WTC11 (cell line): Measurements from ENCODE around the gene SFXN1. TPM values are rescaled to one million over a fixed set of nuclear protein-coding genes. Genes with fewer than 3 reads are reported as not detected.

Experiments used
- ATAC-seq: fragments of 200-7000 bp; cut with Tn5 transposase; 2 replicates; pipeline ENCODE4 v1.10.0; 2021; ENCODE audit warnings: mild to moderate bottlenecking, moderate library complexity
- CTCF ChIA-PET: fragments of 300-600 bp; sonication (Branson Sonifier 250); formaldehyde crosslinking; loops from one replicate; lab custom pipeline; 2021; ENCODE audit warnings: antibody characterized with exemption; lab: Charles Lee
- POLR2A ChIA-PET: fragments of 350-600 bp; sonication (Branson Sonifier 250); formaldehyde crosslinking; loops from one replicate; lab custom pipeline; 2021; ENCODE audit warnings: antibody characterized with exemption; lab: Charles Lee
- DNase-seq: peaks from one replicate; pipeline ENCODE4 v3.0.0; 2021; ENCODE audit warnings: low spot score
- H3K27ac Mint-ChIP-seq: 2 replicates; pipeline ENCODE4 v1.8.0; 2021; ENCODE audit warnings: mixed read lengths
- H3K27me3 Mint-ChIP-seq: 2 replicates; pipeline ENCODE4 v1.8.0; 2021; ENCODE audit warnings: low read depth, mild to moderate bottlenecking, moderate library complexity, mixed read lengths
- H3K36me3 Mint-ChIP-seq: 2 replicates; pipeline ENCODE4 v1.8.0; 2021; ENCODE audit warnings: mixed read lengths
- H3K4me1 Mint-ChIP-seq: 2 replicates; pipeline ENCODE4 v1.8.0; 2022; ENCODE audit warnings: mixed read lengths
- H3K4me3 Mint-ChIP-seq: 2 replicates; pipeline ENCODE4 v1.8.0; 2021; ENCODE audit warnings: mild to moderate bottlenecking, moderate library complexity, mixed read lengths
- H3K9me3 Mint-ChIP-seq: 2 replicates; pipeline ENCODE4 v1.8.0; 2021; ENCODE audit warnings: mixed read lengths
- AFF4 ChIP-seq: sonication (generic); formaldehyde crosslinking; IDR thresholded peaks from 2 replicates; pipeline ENCODE4 v1.8.1; 2023; ENCODE audit warnings: mild to moderate bottlenecking, missing genetic modification reagents, borderline replicate concordance
- ATF1 ChIP-seq: sonication (generic); formaldehyde crosslinking; IDR thresholded peaks from 2 replicates; pipeline ENCODE4 v1.8.1; 2023; ENCODE audit warnings: mild to moderate bottlenecking, moderate library complexity, missing genetic modification reagents
- ATF2 ChIP-seq: sonication (generic); formaldehyde crosslinking; IDR thresholded peaks from 2 replicates; pipeline ENCODE4 v1.8.1; 2022; ENCODE audit warnings: low read depth, missing genetic modification reagents, borderline replicate concordance
- E2F4 ChIP-seq: sonication (generic); formaldehyde crosslinking; IDR thresholded peaks from 2 replicates; pipeline ENCODE4 v1.8.1; 2022; ENCODE audit warnings: low read depth, mild to moderate bottlenecking, moderate library complexity, missing genetic modification reagents, borderline replicate concordance
- EMX1 ChIP-seq: fragments of 250-450 bp; sonication (Bioruptor Pico); IDR thresholded peaks from 2 replicates; pipeline ENCODE4 v1.8.0; 2021; ENCODE audit warnings: mild to moderate bottlenecking
- ETV6 ChIP-seq: sonication (generic); formaldehyde crosslinking; IDR thresholded peaks from 2 replicates; pipeline ENCODE4 v1.8.1; 2022; ENCODE audit warnings: mild to moderate bottlenecking, missing genetic modification reagents
- FOXP4 ChIP-seq: sonication (generic); formaldehyde crosslinking; IDR thresholded peaks from 2 replicates; pipeline ENCODE4 v1.8.0; 2022; ENCODE audit warnings: mild to moderate bottlenecking, missing genetic modification reagents
- HMGA2 ChIP-seq: fragments of 250-450 bp; sonication (Bioruptor Pico); IDR thresholded peaks from 2 replicates; pipeline ENCODE4 v1.4.0; 2021; ENCODE audit warnings: mild to moderate bottlenecking, moderate library complexity
- HMGXB4 ChIP-seq: sonication (generic); formaldehyde crosslinking; IDR thresholded peaks from 2 replicates; pipeline ENCODE4 v1.8.1; 2023; ENCODE audit warnings: mild to moderate bottlenecking, moderate library complexity, missing genetic modification reagents
- NR2C2 ChIP-seq: sonication (generic); formaldehyde crosslinking; IDR thresholded peaks from 2 replicates; pipeline ENCODE4 v1.8.0; 2022; ENCODE audit warnings: mild to moderate bottlenecking, missing genetic modification reagents
- NR3C1 ChIP-seq: sonication (generic); formaldehyde crosslinking; conservative IDR thresholded peaks from 2 replicates; pipeline ENCODE4 v1.8.1; 2023; ENCODE audit warnings: low read depth, mild to moderate bottlenecking, missing genetic modification reagents
- OVOL2 ChIP-seq: fragments of 250-450 bp; sonication (Bioruptor Pico); IDR thresholded peaks from 2 replicates; pipeline ENCODE4 v1.9.0; 2021; ENCODE audit warnings: mild to moderate bottlenecking, borderline replicate concordance
- PREB ChIP-seq: sonication (generic); formaldehyde crosslinking; IDR thresholded peaks from 2 replicates; pipeline ENCODE4 v1.8.1; 2022; ENCODE audit warnings: mild to moderate bottlenecking, missing genetic modification reagents, moderate library complexity, borderline replicate concordance
- SOX15 ChIP-seq: fragments of 250-450 bp; sonication (Bioruptor Pico); IDR thresholded peaks from 2 replicates; pipeline ENCODE4 v1.9.0; 2021; ENCODE audit warnings: mild to moderate bottlenecking
- ZNF396 ChIP-seq: fragments of 250-450 bp; sonication (Bioruptor Pico); IDR thresholded peaks from 2 replicates; pipeline ENCODE4 v1.8.0; 2021; ENCODE audit warnings: mild to moderate bottlenecking, moderate library complexity, borderline replicate concordance
- ZNF416 ChIP-seq: fragments of 250-450 bp; sonication (Bioruptor Pico); IDR thresholded peaks from 2 replicates; pipeline ENCODE4 v1.9.0; 2021; ENCODE audit warnings: mild to moderate bottlenecking, inconsistent platforms
- ZNF425 ChIP-seq: fragments of 250-450 bp; sonication (Bioruptor Pico); conservative IDR thresholded peaks from 2 replicates; pipeline ENCODE4 v1.9.0; 2021; ENCODE audit warnings: mild to moderate bottlenecking
- ZSCAN18 ChIP-seq: fragments of 250-450 bp; sonication (Bioruptor Pico); IDR thresholded peaks from 2 replicates; pipeline ENCODE4 v2.1.2; 2022; ENCODE audit warnings: mild to moderate bottlenecking, moderate library complexity
- total RNA-seq: library from RNA; stranded (reverse); gene quantifications from 3 replicates; pipeline ENCODE4 v1.2.3, GENCODE V29; 2021

The SFXN1 gene
- total RNA-seq, 1 experiment from 2014 or later: 82.9 TPM

- TF ChIP-seq E2F4 (CRISPR knock-in tag) (no peak), FOXP4 (no peak), ZNF416 (no peak), SOX15 (CRISPR knock-in tag) (no peak)
Measured at GRCh38 chr5:175575301-175575700, 96.9 kb downstream of the SFXN1 start (continued).

- POLR2A ChIA-PET: no interaction called here
- TF ChIP-seq NR3C1 (CRISPR knock-in tag): no peak
- no peak for TF ChIP-seq HMGXB4 (CRISPR knock-in tag)
- no peak for TF ChIP-seq ZNF396 (CRISPR knock-in tag)
- no peak for TF ChIP-seq ATF1 (CRISPR knock-in tag)
- no peak for TF ChIP-seq HMGA2 (CRISPR knock-in tag)
- no peak for TF ChIP-seq PREB (CRISPR knock-in tag)
- no peak for TF ChIP-seq ETV6 (CRISPR knock-in tag)
- TF ChIP-seq OVOL2: no peak
- TF ChIP-seq, all 79 proteins: peak for 0
- H3K27me3 Mint-ChIP-seq: peaks cover 31% of the 10 kb centered on the region
- no peak overlapping the region for H3K27ac Mint-ChIP-seq
- DNase-seq (no peak), ATAC-seq (no peak)
- H3K4me3 Mint-ChIP-seq: no peak overlapping the region
- H3K36me3 Mint-ChIP-seq: no peaks in the 10 kb centered on the region; the same call in 1 of the 2 replicates
- peaks cover 44% of the 10 kb centered on the region for H3K4me1 Mint-ChIP-seq
- H3K9me3 Mint-ChIP-seq: peaks cover 1% of the 10 kb centered on the region; the same call in 1 of the 2 replicates
- CTCF ChIA-PET: interaction anchor here (1.0 to 3.1 kb wide), 3 partner anchors 11 to 42 kb away, joined by 3 to 29 read pairs (median 4); no protein-coding TSS in a partner anchor
Measured at GRCh38 chr5:175576096-175576495, 97.7 kb downstream of the SFXN1 start.

GRCh38 chr5:175576591-175576990 is 98.2 kb downstream of the SFXN1 start:
- H3K4me1 Mint-ChIP-seq: peaks cover 39% of the 10 kb centered on the region
- H3K9me3 Mint-ChIP-seq: no peaks in the 10 kb centered on the region
- CTCF ChIA-PET: interaction anchor here (1.0 to 1.9 kb wide), 2 partner anchors 11 to 17 kb away, joined by 3 to 4 read pairs; no protein-coding TSS in a partner anchor
- peaks cover 29% of the 10 kb centered on the region for H3K27me3 Mint-ChIP-seq
- H3K4me3 Mint-ChIP-seq: no peak overlapping the region
- no peak overlapping the region for H3K27ac Mint-ChIP-seq
- DNase-seq (no peak), ATAC-seq (no peak)
- POLR2A ChIA-PET: no interaction called here
- no peaks in the 10 kb centered on the region; the same call in 1 of the 2 replicates for H3K36me3 Mint-ChIP-seq
- TF ChIP-seq ZNF416 (no peak), ATF2 (CRISPR knock-in tag) (no peak), ZSCAN18 (CRISPR knock-in tag) (no peak), EMX1 (CRISPR knock-in tag) (no peak), ZNF425 (CRISPR knock-in tag) (no peak), NR2C2 (no peak), AFF4 (CRISPR knock-in tag) (no peak)
